Breast epithelium (tissue), 3 donors: ENCODE data around the gene IGF1R.

Experiments
- POLR2A ChIP-seq: fragments of 450-650 bp; IDR thresholded peaks from one replicate; pipeline ENCODE4 v1.6.1; 2016; ENCODE audit warnings: antibody characterized with exemption, mild to moderate bottlenecking, moderate library complexity
- POLR2AphosphoS5 ChIP-seq, 3 donors: sonication (generic); formaldehyde crosslinking; IDR thresholded peaks; one replicate each; pipeline ENCODE4 v1.6.1; 2017; ENCODE audit warnings: antibody characterized with exemption in 3 of 3
- TF ChIP-seq, protein P1 (sequence below), 3 donors: fragments of 450-650 bp; IDR thresholded peaks; one replicate each; pipeline ENCODE4 v1.5.1; 2016 to 2017; ENCODE audit warnings: antibody characterized with exemption in 3 of 3, mild to moderate bottlenecking in 3 of 3, moderate library complexity in 3 of 3

DNA sequence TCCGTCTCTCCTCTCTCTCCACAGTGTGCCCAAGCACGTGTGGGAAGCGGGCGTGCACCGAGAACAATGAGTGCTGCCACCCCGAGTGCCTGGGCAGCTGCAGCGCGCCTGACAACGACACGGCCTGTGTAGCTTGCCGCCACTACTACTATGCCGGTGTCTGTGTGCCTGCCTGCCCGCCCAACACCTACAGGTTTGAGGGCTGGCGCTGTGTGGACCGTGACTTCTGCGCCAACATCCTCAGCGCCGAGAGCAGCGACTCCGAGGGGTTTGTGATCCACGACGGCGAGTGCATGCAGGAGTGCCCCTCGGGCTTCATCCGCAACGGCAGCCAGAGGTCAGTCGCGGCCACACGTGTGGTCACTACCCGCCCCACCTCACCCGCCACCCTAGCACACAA, 243.0 kb downstream of the IGF1R start:
- TF ChIP-seq, protein P1, sequence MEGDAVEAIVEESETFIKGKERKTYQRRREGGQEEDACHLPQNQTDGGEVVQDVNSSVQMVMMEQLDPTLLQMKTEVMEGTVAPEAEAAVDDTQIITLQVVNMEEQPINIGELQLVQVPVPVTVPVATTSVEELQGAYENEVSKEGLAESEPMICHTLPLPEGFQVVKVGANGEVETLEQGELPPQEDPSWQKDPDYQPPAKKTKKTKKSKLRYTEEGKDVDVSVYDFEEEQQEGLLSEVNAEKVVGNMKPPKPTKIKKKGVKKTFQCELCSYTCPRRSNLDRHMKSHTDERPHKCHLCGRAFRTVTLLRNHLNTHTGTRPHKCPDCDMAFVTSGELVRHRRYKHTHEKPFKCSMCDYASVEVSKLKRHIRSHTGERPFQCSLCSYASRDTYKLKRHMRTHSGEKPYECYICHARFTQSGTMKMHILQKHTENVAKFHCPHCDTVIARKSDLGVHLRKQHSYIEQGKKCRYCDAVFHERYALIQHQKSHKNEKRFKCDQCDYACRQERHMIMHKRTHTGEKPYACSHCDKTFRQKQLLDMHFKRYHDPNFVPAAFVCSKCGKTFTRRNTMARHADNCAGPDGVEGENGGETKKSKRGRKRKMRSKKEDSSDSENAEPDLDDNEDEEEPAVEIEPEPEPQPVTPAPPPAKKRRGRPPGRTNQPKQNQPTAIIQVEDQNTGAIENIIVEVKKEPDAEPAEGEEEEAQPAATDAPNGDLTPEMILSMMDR (IDR thresholded peaks at IDR 0.05) = no peak
- TF ChIP-seq POLR2A = no peak
- no peak for TF ChIP-seq POLR2AphosphoS5 (IDR thresholded peaks at IDR 0.05)
